Ramos (cell line): ENCODE measurements around the gene GRXCR2.
"Not testable (repeated sequence)": the region's sequence is repeated elsewhere in the genome, so short reads cannot be mapped to it uniquely, and the experiment has no call there.

ENCODE experiments used
- in situ Hi-C: fragments of 300-500 bp; cut with MboI; formaldehyde crosslinking; loops from one replicate; pipeline ENCODE4 v1.14.3; 2022; ENCODE audit warnings: low sequenced_read_pairs; ENCODE audit not compliant: unreplicated experiment

GRXCR2 gene

GRCh38 chr5:145872914-145873313, at the start of gene GRXCR2:
TSS of gene GRXCR2 (minus strand) at chr5:145873014. CDS start at chr5:145872968, 46 bp downstream.
- in situ Hi-C loops: no loop called here

GRCh38 chr5:145922059-145922458, 49.2 kb upstream of the GRXCR2 start:
- in situ Hi-C loops: no loop called here

GRCh38 chr5:145921211-145921610, 48.4 kb upstream of the GRXCR2 start:
- in situ Hi-C loops: no loop called here

GRCh38 chr5:145920542-145921210, 47.9 kb upstream of the GRXCR2 start:
- in situ Hi-C loops: no loop called here

GRCh38 chr5:145919413-145919812, 46.6 kb upstream of the GRXCR2 start:
- in situ Hi-C loops: no loop called here

- in situ Hi-C loops: no loop called here
These were observed 45.6 kb upstream of the GRXCR2 start for GRCh38 chr5:145918397-145918796.

- in situ Hi-C loops: no loop called here
These were observed 44.5 kb upstream of the GRXCR2 start for GRCh38 chr5:145917288-145917687.

- in situ Hi-C loops: no loop called here
These were observed 43.3 kb upstream of the GRXCR2 start for GRCh38 chr5:145915970-145916638.

GRCh38 chr5:145913701-145914100, 40.9 kb upstream of the GRXCR2 start:
- in situ Hi-C loops: no loop called here

- in situ Hi-C loops: no loop called here
These were observed 39.8 kb upstream of the GRXCR2 start for GRCh38 chr5:145912594-145912993.

- in situ Hi-C loops: no loop called here
These were observed 39.2 kb upstream of the GRXCR2 start for GRCh38 chr5:145912019-145912418.

GRCh38 chr5:145911164-145911563, 38.4 kb upstream of the GRXCR2 start:
- in situ Hi-C loops: no loop called here

GRCh38 chr5:145908206-145908960, 35.6 kb upstream of the GRXCR2 start:
- in situ Hi-C loops: no loop called here

GRCh38 chr5:145906401-145906800, 33.6 kb upstream of the GRXCR2 start:
- in situ Hi-C loops: no loop called here

GRCh38 chr5:145904743-145905142, 31.9 kb upstream of the GRXCR2 start:
- in situ Hi-C loops: no loop called here

- in situ Hi-C loops: no loop called here
These were observed 31.1 kb upstream of the GRXCR2 start for GRCh38 chr5:145903867-145904266.

GRCh38 chr5:145903113-145903512, 30.3 kb upstream of the GRXCR2 start:
- in situ Hi-C loops: no loop called here

GRCh38 chr5:145902421-145902820, 29.6 kb upstream of the GRXCR2 start:
- in situ Hi-C loops: no loop called here

GRCh38 chr5:145898171-145898570, 25.4 kb upstream of the GRXCR2 start:
- in situ Hi-C loops: no loop called here

GRCh38 chr5:145891378-145891777, 18.6 kb upstream of the GRXCR2 start:
- in situ Hi-C loops: not testable (repeated sequence)

- in situ Hi-C loops: no loop called here
These were observed 16.8 kb upstream of the GRXCR2 start for GRCh38 chr5:145889611-145890010.
